ENCODE data around the gene SMYD3. TPM values are rescaled to one million over a fixed set of nuclear protein-coding genes. Genes with fewer than 3 reads are reported as not detected.
A peak's percentile ranks its signal among the peaks of the same experiment; 100 is the strongest.

Gene SMYD3
- total and polyA plus RNA-seq, 4 donors, result 10.5 to 40.1 (median 32.5) TPM

GRCh38 chr1:245807306-245807705, 699.8 kb downstream of the SMYD3 start:
- H3K9ac ChIP-seq (ENCODE audit: insufficient read depth in 1 of 2, low read length in 2 of 2), result no peak overlapping the region
- no peak for TF ChIP-seq CTCF (IDR thresholded peaks at IDR 0.05; ENCODE audit: control extremely low read depth, extremely low read depth)
- H3K4me3 ChIP-seq, result no peak overlapping the region
- WGBS, 2 donors, result 46 to 62% methylated on average over 10 of the region's 10 CpGs
- no peaks in the 10 kb centered on the region for H3K27me3 ChIP-seq (ENCODE audit: control insufficient read depth in 3 of 3, insufficient read depth in 3 of 3, low read length in 2 of 3)
- H3K4me1 ChIP-seq (ENCODE audit: control insufficient read depth in 5 of 5, insufficient read depth in 5 of 5, low read length in 5 of 5), result peaks cover 0 to 8% (median 2%) of the 10 kb centered on the region in 5 donors
- DNase-seq (peak in 1 of 3 donors; percentile 46), ATAC-seq (ENCODE audit: insufficient read depth, low FRiP score) (peak; percentile 36)
- H3K36me3 ChIP-seq (ENCODE audit: control insufficient read depth in 4 of 4, insufficient read depth in 4 of 4, low read length in 4 of 4), result no peaks in the 10 kb centered on the region
- H3K27ac ChIP-seq (ENCODE audit: low read depth in 1 of 2, low read length in 1 of 2), result peak overlapping the region in 1 of 2 donors; percentile 82
- H3K9me3 ChIP-seq (ENCODE audit: control insufficient read depth in 4 of 4, insufficient read depth in 3 of 4, low read length in 3 of 4), result no peaks in the 10 kb centered on the region

GRCh38 chr1:245805532-245805931, 701.5 kb downstream of the SMYD3 start:
- no peaks in the 10 kb centered on the region for H3K36me3 ChIP-seq (ENCODE audit: control insufficient read depth in 4 of 4, insufficient read depth in 4 of 4, low read length in 4 of 4)

GRCh38 chr1:245804696-245805095, 702.4 kb downstream of the SMYD3 start:
- Histone ChIP-seq H3K4me1 (ENCODE audit: control insufficient read depth in 5 of 5, insufficient read depth in 5 of 5, low read length in 5 of 5) (peaks cover 0 to 8% (median 2%) of the 10 kb centered on the region in 5 donors), H3K27ac (ENCODE audit: low read depth in 1 of 2, low read length in 1 of 2) (no peak overlapping the region), H3K27me3 (ENCODE audit: control insufficient read depth in 3 of 3, insufficient read depth in 3 of 3, low read length in 2 of 3) (no peaks in the 10 kb centered on the region), H3K9ac (ENCODE audit: insufficient read depth in 1 of 2, low read length in 2 of 2) (no peak overlapping the region), H3K4me3 (no peak overlapping the region), H3K9me3 (ENCODE audit: control insufficient read depth in 4 of 4, insufficient read depth in 3 of 4, low read length in 3 of 4) (no peaks in the 10 kb centered on the region), H3K36me3 (ENCODE audit: control insufficient read depth in 4 of 4, insufficient read depth in 4 of 4, low read length in 4 of 4) (no peaks in the 10 kb centered on the region)
- DNase-seq (no peak), ATAC-seq (ENCODE audit: insufficient read depth, low FRiP score) (no peak)
- WGBS, 2 donors, result 89 to 92% methylated on average over 4 of the region's 4 CpGs
- TF ChIP-seq CTCF (IDR thresholded peaks at IDR 0.05; ENCODE audit: control extremely low read depth, extremely low read depth), result no peak

More at GRCh38 chr1:245805532-245805931, 701.5 kb downstream of the SMYD3 start:
- ATAC-seq (ENCODE audit: insufficient read depth, low FRiP score) (no peak), DNase-seq (no peak)
- Histone ChIP-seq H3K9me3 (ENCODE audit: control insufficient read depth in 4 of 4, insufficient read depth in 3 of 4, low read length in 3 of 4) (no peaks in the 10 kb centered on the region), H3K4me1 (ENCODE audit: control insufficient read depth in 5 of 5, insufficient read depth in 5 of 5, low read length in 5 of 5) (peaks cover 0 to 8% (median 2%) of the 10 kb centered on the region in 5 donors), H3K27me3 (ENCODE audit: control insufficient read depth in 3 of 3, insufficient read depth in 3 of 3, low read length in 2 of 3) (no peaks in the 10 kb centered on the region), H3K4me3 (no peak overlapping the region), H3K27ac (ENCODE audit: low read depth in 1 of 2, low read length in 1 of 2) (no peak overlapping the region), H3K9ac (ENCODE audit: insufficient read depth in 1 of 2, low read length in 2 of 2) (no peak overlapping the region)
- no peak for TF ChIP-seq CTCF (IDR thresholded peaks at IDR 0.05; ENCODE audit: control extremely low read depth, extremely low read depth)
- WGBS, 2 donors, result 0% methylated on average over 1 of the region's 1 CpG

- no peaks in the 10 kb centered on the region for H3K9me3 ChIP-seq (ENCODE audit: control insufficient read depth in 4 of 4, insufficient read depth in 3 of 4, low read length in 3 of 4)
- WGBS, 2 donors, result 81 to 85% methylated on average over 5 of the region's 5 CpGs
- no peak overlapping the region for H3K9ac ChIP-seq (ENCODE audit: insufficient read depth in 1 of 2, low read length in 2 of 2)
- no peak for ATAC-seq (ENCODE audit: insufficient read depth, low FRiP score)
- no peaks in the 10 kb centered on the region for H3K27me3 ChIP-seq (ENCODE audit: control insufficient read depth in 3 of 3, insufficient read depth in 3 of 3, low read length in 2 of 3)
- TF ChIP-seq CTCF (IDR thresholded peaks at IDR 0.05; ENCODE audit: control extremely low read depth, extremely low read depth), result no peak
- H3K4me1 ChIP-seq (ENCODE audit: control insufficient read depth in 5 of 5, insufficient read depth in 5 of 5, low read length in 5 of 5), result peaks cover 0 to 8% (median 2%) of the 10 kb centered on the region in 5 donors
- no peaks in the 10 kb centered on the region for H3K36me3 ChIP-seq (ENCODE audit: control insufficient read depth in 4 of 4, insufficient read depth in 4 of 4, low read length in 4 of 4)
- H3K27ac ChIP-seq (ENCODE audit: low read depth in 1 of 2, low read length in 1 of 2), result no peak overlapping the region
- H3K4me3 ChIP-seq, result no peak overlapping the region
- DNase-seq, result no peak
These were observed 703.4 kb downstream of the SMYD3 start for GRCh38 chr1:245803666-245804037.
